HG02610 (cell line): ENCODE data around the gene IYD.
"Not testable (repeated sequence)": the region's sequence is repeated elsewhere in the genome, so short reads cannot be mapped to it uniquely, and the experiment has no call there.

Experiments used
- ATAC-seq: cut with Tn5 transposase; IDR thresholded peaks from one replicate; pipeline ENCODE4 v1.9.1; 2021; ENCODE audit warnings: mild to moderate bottlenecking, moderate library complexity; ENCODE audit not compliant: unreplicated experiment

IYD gene

GRCh38 chr6:150427037-150427602 lies 58.3 kb downstream of the IYD start:
- no peak for ATAC-seq

- ATAC-seq = no peak
Observed at GRCh38 chr6:150427843-150428242, 59.0 kb downstream of the IYD start.

GRCh38 chr6:150430815-150431214 lies 62.0 kb downstream of the IYD start:
- no peak for ATAC-seq

- ATAC-seq = no peak
Observed at GRCh38 chr6:150435360-150435759, 66.5 kb downstream of the IYD start.

- no peak for ATAC-seq
Observed at GRCh38 chr6:150435832-150436231, 67.0 kb downstream of the IYD start.

GRCh38 chr6:150439373-150439772 lies 70.6 kb downstream of the IYD start:
- no peak for ATAC-seq

GRCh38 chr6:150443621-150444020 lies 74.8 kb downstream of the IYD start:
- no peak for ATAC-seq

- no peak for ATAC-seq
Observed at GRCh38 chr6:150444308-150444707, 75.5 kb downstream of the IYD start.

GRCh38 chr6:150445486-150445885 lies 76.7 kb downstream of the IYD start:
- ATAC-seq = no peak

GRCh38 chr6:150448221-150448620 lies 79.4 kb downstream of the IYD start:
- no peak for ATAC-seq

- not testable (repeated sequence) for ATAC-seq
Observed at GRCh38 chr6:150449055-150449454, 80.2 kb downstream of the IYD start.

GRCh38 chr6:150450918-150451317 lies 82.1 kb downstream of the IYD start:
- no peak for ATAC-seq

- no peak for ATAC-seq
Observed at GRCh38 chr6:150451807-150452427, 83.1 kb downstream of the IYD start.

- ATAC-seq = no peak
Observed at GRCh38 chr6:150452428-150453243, 83.8 kb downstream of the IYD start.

GRCh38 chr6:150453357-150453756 lies 84.5 kb downstream of the IYD start:
- ATAC-seq = no peak
